ENCODE results near the gene DBP. TPM values are rescaled to one million over a fixed set of nuclear protein-coding genes. Genes with fewer than 3 reads are reported as not detected.

The DBP gene
- total RNA-seq, 1 donor from 2014 or later, result 2.9 TPM

DNA sequence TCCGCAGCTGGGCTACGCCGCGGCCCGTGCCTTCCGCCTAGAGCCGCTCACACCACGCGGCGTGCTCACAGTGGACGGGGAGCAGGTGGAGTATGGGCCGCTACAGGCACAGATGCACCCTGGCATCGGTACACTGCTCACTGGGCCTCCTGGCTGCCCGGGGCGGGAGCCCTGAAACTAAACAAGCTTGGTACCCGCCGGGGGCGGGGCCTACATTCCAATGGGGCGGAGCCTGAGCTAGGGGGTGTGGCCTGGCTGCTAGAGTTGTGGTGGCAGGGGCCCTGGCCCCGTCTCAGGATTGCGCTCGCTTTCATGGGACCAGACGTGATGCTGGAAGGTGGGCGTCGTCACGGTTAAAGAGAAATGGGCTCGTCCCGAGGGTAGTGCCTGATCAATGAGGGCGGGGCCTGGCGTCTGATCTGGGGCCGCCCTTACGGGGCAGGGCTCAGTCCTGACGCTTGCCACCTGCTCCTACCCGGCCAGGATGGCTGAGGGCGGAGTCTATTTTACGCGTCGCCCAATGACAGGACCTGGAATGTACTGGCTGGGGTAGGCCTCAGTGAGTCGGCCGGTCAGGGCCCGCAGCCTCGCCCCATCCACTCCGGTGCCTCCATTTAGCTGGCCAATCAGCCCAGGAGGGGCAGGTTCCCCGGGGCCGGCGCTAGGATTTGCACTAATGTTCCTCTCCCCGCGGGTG, 7.4 kb downstream of the DBP start:
- Mint-ChIP-seq H3K9me3 (ENCODE audit: unreplicated experiment) (peaks cover 9% of the 10 kb centered on the region), H3K27me3 (ENCODE audit: unreplicated experiment) (peaks cover 3% of the 10 kb centered on the region), H3K4me3 (ENCODE audit: unreplicated experiment) (peak overlapping the region; percentile 89), H3K4me1 (ENCODE audit: low read depth, unreplicated experiment) (peaks cover 14% of the 10 kb centered on the region), H3K36me3 (ENCODE audit: unreplicated experiment) (no peaks in the 10 kb centered on the region), H3K27ac (ENCODE audit: unreplicated experiment) (peak overlapping the region; percentile 94)
- TF ChIP-seq, protein P1, sequence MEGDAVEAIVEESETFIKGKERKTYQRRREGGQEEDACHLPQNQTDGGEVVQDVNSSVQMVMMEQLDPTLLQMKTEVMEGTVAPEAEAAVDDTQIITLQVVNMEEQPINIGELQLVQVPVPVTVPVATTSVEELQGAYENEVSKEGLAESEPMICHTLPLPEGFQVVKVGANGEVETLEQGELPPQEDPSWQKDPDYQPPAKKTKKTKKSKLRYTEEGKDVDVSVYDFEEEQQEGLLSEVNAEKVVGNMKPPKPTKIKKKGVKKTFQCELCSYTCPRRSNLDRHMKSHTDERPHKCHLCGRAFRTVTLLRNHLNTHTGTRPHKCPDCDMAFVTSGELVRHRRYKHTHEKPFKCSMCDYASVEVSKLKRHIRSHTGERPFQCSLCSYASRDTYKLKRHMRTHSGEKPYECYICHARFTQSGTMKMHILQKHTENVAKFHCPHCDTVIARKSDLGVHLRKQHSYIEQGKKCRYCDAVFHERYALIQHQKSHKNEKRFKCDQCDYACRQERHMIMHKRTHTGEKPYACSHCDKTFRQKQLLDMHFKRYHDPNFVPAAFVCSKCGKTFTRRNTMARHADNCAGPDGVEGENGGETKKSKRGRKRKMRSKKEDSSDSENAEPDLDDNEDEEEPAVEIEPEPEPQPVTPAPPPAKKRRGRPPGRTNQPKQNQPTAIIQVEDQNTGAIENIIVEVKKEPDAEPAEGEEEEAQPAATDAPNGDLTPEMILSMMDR (IDR thresholded peaks at IDR 0.05; ENCODE audit: partially characterized antibody, unreplicated experiment), result no peak
- peak; percentile 87 for DNase-seq

DNA sequence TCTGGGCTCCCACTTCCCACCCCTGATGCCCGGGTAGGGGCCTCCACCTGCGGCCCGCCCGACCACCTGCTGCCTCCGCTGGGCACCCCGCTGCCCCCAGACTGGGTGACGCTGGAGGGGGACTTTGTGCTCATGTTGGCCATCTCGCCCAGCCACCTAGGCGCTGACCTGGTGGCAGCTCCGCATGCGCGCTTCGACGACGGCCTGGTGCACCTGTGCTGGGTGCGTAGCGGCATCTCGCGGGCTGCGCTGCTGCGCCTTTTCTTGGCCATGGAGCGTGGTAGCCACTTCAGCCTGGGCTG, 7.9 kb downstream of the DBP start:
- peaks cover 14% of the 10 kb centered on the region for H3K4me1 Mint-ChIP-seq (ENCODE audit: low read depth, unreplicated experiment)
- H3K4me3 Mint-ChIP-seq (ENCODE audit: unreplicated experiment), result no peak overlapping the region
- DNase-seq, result no peak
- no peak overlapping the region for H3K27ac Mint-ChIP-seq (ENCODE audit: unreplicated experiment)
- peaks cover 3% of the 10 kb centered on the region for H3K27me3 Mint-ChIP-seq (ENCODE audit: unreplicated experiment)
- H3K36me3 Mint-ChIP-seq (ENCODE audit: unreplicated experiment), result no peaks in the 10 kb centered on the region
- TF ChIP-seq, protein P1 (IDR thresholded peaks at IDR 0.05; ENCODE audit: partially characterized antibody, unreplicated experiment), result no peak
- peaks cover 9% of the 10 kb centered on the region for H3K9me3 Mint-ChIP-seq (ENCODE audit: unreplicated experiment)

DNA sequence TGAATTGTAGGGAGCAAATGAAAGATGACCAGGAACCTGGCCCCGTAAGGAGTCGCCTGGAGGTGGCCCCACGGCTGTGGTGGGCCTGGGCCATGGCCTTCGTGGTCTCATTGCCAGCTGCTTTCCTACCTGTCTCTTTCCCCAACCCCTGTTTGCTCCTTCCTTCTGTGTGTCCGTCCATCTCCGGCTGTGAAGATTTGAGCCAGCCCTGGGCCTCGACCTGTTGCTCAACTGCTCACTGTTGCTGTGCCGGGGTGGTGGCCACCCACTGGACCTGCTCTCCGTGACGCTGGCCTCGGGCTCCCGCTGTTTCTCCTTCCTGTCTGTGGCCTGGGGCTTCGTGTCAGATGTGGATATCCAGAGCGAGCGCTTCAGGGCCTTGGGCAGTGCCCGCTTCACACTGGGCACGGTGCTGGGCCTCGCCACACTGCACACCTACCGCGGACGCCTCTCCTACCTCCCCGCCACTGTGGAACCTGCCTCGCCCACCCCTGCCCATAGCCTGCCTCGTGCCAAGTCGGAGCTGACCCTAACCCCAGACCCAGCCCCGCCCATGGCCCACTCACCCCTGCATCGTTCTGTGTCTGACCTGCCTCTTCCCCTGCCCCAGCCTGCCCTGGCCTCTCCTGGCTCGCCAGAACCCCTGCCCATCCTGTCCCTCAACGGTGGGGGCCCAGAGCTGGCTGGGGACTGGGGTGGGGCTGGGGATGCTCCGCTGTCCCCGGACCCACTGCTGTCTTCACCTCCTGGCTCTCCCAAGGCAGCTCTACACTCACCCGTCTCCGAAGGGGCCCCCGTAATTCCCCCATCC, 8.5 kb downstream of the DBP start:
- TF ChIP-seq, protein P1 (IDR thresholded peaks at IDR 0.05; ENCODE audit: partially characterized antibody, unreplicated experiment), result no peak
- H3K36me3 Mint-ChIP-seq (ENCODE audit: unreplicated experiment), result no peaks in the 10 kb centered on the region
- peak; percentile 28 for DNase-seq
- peak overlapping the region; percentile 32 for H3K4me3 Mint-ChIP-seq (ENCODE audit: unreplicated experiment)
- peaks cover 16% of the 10 kb centered on the region for H3K4me1 Mint-ChIP-seq (ENCODE audit: low read depth, unreplicated experiment)
- peaks cover 5% of the 10 kb centered on the region for H3K27me3 Mint-ChIP-seq (ENCODE audit: unreplicated experiment)
- H3K9me3 Mint-ChIP-seq (ENCODE audit: unreplicated experiment), result peaks cover 11% of the 10 kb centered on the region
- H3K27ac Mint-ChIP-seq (ENCODE audit: unreplicated experiment), result no peak overlapping the region

DNA sequence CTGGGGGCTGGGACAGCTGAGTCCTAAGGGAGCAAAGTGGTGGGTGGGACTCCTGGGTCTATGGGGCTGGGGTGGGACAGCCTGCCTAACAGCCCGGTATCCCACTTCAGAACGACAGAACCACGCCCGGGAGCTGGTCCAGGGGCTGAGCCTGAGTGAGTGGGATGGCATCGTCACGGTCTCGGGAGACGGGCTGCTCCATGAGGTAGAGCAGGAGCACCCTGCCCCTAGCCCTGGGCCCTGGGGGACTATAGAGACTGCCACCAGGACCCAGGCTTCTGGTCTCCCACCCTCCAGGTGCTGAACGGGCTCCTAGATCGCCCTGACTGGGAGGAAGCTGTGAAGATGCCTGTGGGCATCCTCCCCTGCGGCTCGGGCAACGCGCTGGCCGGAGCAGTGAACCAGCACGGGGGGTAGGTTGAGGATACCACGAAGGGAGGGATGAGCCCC, 9.3 kb downstream of the DBP start:
- no peak for DNase-seq
- no peaks in the 10 kb centered on the region for H3K36me3 Mint-ChIP-seq (ENCODE audit: unreplicated experiment)
- no peak overlapping the region for H3K4me3 Mint-ChIP-seq (ENCODE audit: unreplicated experiment)
- TF ChIP-seq, protein P1 (IDR thresholded peaks at IDR 0.05; ENCODE audit: partially characterized antibody, unreplicated experiment), result no peak
- no peak overlapping the region for H3K27ac Mint-ChIP-seq (ENCODE audit: unreplicated experiment)
- H3K27me3 Mint-ChIP-seq (ENCODE audit: unreplicated experiment), result peaks cover 8% of the 10 kb centered on the region
- peaks cover 14% of the 10 kb centered on the region for H3K9me3 Mint-ChIP-seq (ENCODE audit: unreplicated experiment)
- H3K4me1 Mint-ChIP-seq (ENCODE audit: low read depth, unreplicated experiment), result peaks cover 18% of the 10 kb centered on the region
